SK-N-SH (cell line): ENCODE measurements around the gene SYNGR3. TPM values are rescaled to one million over a fixed set of nuclear protein-coding genes. Genes with fewer than 3 reads are reported as not detected.

Source experiments
- CTCF ChIA-PET: fragments of 300-600, 350-600 bp; formaldehyde crosslinking; extraction: SDS; loops from one replicate; lab custom pipeline; 2021; lab: Yijun Ruan, JAX
- POLR2A ChIA-PET: fragments of 350-600 bp; sonication (Branson Sonifier 250); formaldehyde crosslinking; extraction: SDS; loops from one replicate; lab custom pipeline; 2020; ENCODE audit warnings: antibody characterized with exemption, inconsistent platforms; lab: Yijun Ruan, JAX
- DNase-seq: peaks from one replicate; pipeline ENCODE4 v3.0.0; 2012
- H2AFZ ChIP-seq: fragments of 200-600 bp; sonication (generic); 2 replicates; pipeline ENCODE4 v1.8.1; 2016; ENCODE audit warnings: antibody characterized with exemption, mild to moderate bottlenecking, low read depth
- H3F3A ChIP-seq: fragments of 200-600 bp; sonication (generic); replicated peaks from 2 replicates; pipeline ENCODE3; 2016; ENCODE audit warnings: antibody characterized with exemption, mild to moderate bottlenecking; ENCODE audit not compliant: insufficient read depth
- H3K27ac ChIP-seq, 2 experiments: fragments of 200-500 bp in 1 of 2; fragments of 200-600 bp in 1 of 2; sonication (Bioruptor generic) in 1 of 2; sonication (generic), shearing (Covaris generic) in 1 of 2; 2 replicates each; pipeline versions ENCODE4 v1.5.1 to v1.6.1; 2014 to 2016; ENCODE audit warnings: low read depth in 2 of 2, inconsistent platforms in 1 of 2, low read length in 1 of 2, mild to moderate bottlenecking in 1 of 2, mixed read lengths in 1 of 2
- H3K27me3 ChIP-seq: fragments of 200-600 bp; sonication (generic), shearing (Covaris generic); 2 replicates; pipeline ENCODE4 v1.6.1; 2016; ENCODE audit warnings: mixed run types; ENCODE audit not compliant: insufficient read depth
- H3K36me3 ChIP-seq, 2 experiments: fragments of 200-500 bp in 1 of 2; fragments of 200-600 bp in 1 of 2; sonication (Bioruptor generic) in 1 of 2; sonication (generic) in 1 of 2; replicated peaks in 1 of 2; 2 replicates each; pipeline versions ENCODE3 to v1.5.1; 2014 to 2016; ENCODE audit warnings: low read length in 1 of 2, mild to moderate bottlenecking in 1 of 2; ENCODE audit not compliant: insufficient read depth in 2 of 2, control insufficient read depth in 1 of 2
- H3K4me1 ChIP-seq, 2 experiments: fragments of 200-500 bp in 1 of 2; fragments of 200-600 bp in 1 of 2; sonication (Bioruptor generic) in 1 of 2; sonication (generic), shearing (Covaris generic) in 1 of 2; 2 replicates each; pipeline versions ENCODE4 v1.5.1 to v1.6.1; 2014 to 2016; ENCODE audit warnings: low read depth in 1 of 2, low read length in 1 of 2, mixed run types in 1 of 2; ENCODE audit not compliant: insufficient read depth in 2 of 2, control insufficient read depth in 1 of 2
- H3K4me2 ChIP-seq: fragments of 200-600 bp; sonication (generic), shearing (Covaris generic); 2 replicates; pipeline ENCODE4 v1.6.1; 2017; ENCODE audit warnings: mixed run types
- H3K4me3 ChIP-seq, 2 experiments: fragments of 200-500 bp in 1 of 2; fragments of 200-600 bp in 1 of 2; sonication (Bioruptor generic) in 1 of 2; sonication (generic), shearing (Covaris generic) in 1 of 2; 2 replicates each; pipeline versions ENCODE4 v1.5.1 to v1.8.1; 2014 to 2016; ENCODE audit warnings: low read depth in 2 of 2, inconsistent platforms in 1 of 2, low read length in 1 of 2, mild to moderate bottlenecking in 1 of 2, mixed read lengths in 1 of 2, moderate library complexity in 1 of 2
- H3K79me2 ChIP-seq: fragments of 200-600 bp; sonication (generic); 2 replicates; pipeline ENCODE4 v1.8.1; 2017; ENCODE audit warnings: mild to moderate bottlenecking; ENCODE audit not compliant: insufficient read depth
- H3K9ac ChIP-seq: fragments of 200-600 bp; sonication (generic); 2 replicates; pipeline ENCODE4 v1.6.1; 2017; ENCODE audit warnings: mixed run types
- H3K9me2 ChIP-seq: fragments of 200-600 bp; sonication (generic); 2 replicates; pipeline ENCODE4 v1.6.1; 2017; ENCODE audit warnings: mixed run types
- H3K9me3 ChIP-seq: fragments of 200-600 bp; sonication (generic); 2 replicates; pipeline ENCODE4 v1.6.1; 2017; ENCODE audit warnings: mixed run types, mild to moderate bottlenecking, moderate library complexity
- H4K20me1 ChIP-seq: fragments of 200-600 bp; sonication (generic); 2 replicates; pipeline ENCODE4 v1.6.1; 2017; ENCODE audit warnings: mild to moderate bottlenecking, mixed run types; ENCODE audit not compliant: insufficient read depth
- FOXJ3 ChIP-seq: sonication (generic); formaldehyde crosslinking; IDR thresholded peaks from 2 replicates; pipeline ENCODE4 v1.5.1; 2020; ENCODE audit warnings: mild to moderate bottlenecking, missing genetic modification reagents
- GATA2 ChIP-seq: sonication (generic); formaldehyde crosslinking; IDR thresholded peaks from 2 replicates; pipeline ENCODE4 v1.5.0; 2020; ENCODE audit warnings: mild to moderate bottlenecking, missing genetic modification reagents
- MEF2A ChIP-seq: IDR thresholded peaks from 2 replicates; pipeline ENCODE4 v1.4.0; 2012; ENCODE audit warnings: low read depth, borderline replicate concordance
- POLR2AphosphoS5 ChIP-seq: IDR thresholded peaks from 2 replicates; pipeline ENCODE4 v1.6.1; 2012; ENCODE audit warnings: low read depth, low read length
- RCOR1 ChIP-seq: fragments of 150-350 bp; IDR thresholded peaks from 2 replicates; pipeline ENCODE4 v1.6.1; 2017; ENCODE audit warnings: antibody characterized with exemption, low read length
- RFX5 ChIP-seq: IDR thresholded peaks from 2 replicates; pipeline ENCODE4 v1.6.1; 2012; ENCODE audit warnings: mild to moderate bottlenecking, improper control_type of control experiment, low read length
- RXRA ChIP-seq: IDR thresholded peaks from 2 replicates; pipeline ENCODE4 v1.4.0; 2012; ENCODE audit warnings: low read depth, mild to moderate bottlenecking, borderline replicate concordance
- SIN3A ChIP-seq: IDR thresholded peaks from 2 replicates; pipeline ENCODE4 v1.6.1; 2012; ENCODE audit warnings: low read depth, mild to moderate bottlenecking, low read length, moderate library complexity, borderline replicate concordance
- SMC3 ChIP-seq: IDR thresholded peaks from 2 replicates; pipeline ENCODE4 v1.6.1; 2012; ENCODE audit warnings: low read depth, low read length, improper control_type of control experiment
- TCF12 ChIP-seq: IDR thresholded peaks from 2 replicates; pipeline ENCODE4 v1.4.0; 2012
- TEAD4 ChIP-seq: IDR thresholded peaks from 2 replicates; pipeline ENCODE4 v1.4.0; 2012; ENCODE audit warnings: mild to moderate bottlenecking, borderline replicate concordance; ENCODE audit not compliant: insufficient read depth
- WGBS: methylation state at CpG from one replicate; pipeline ENCODE4 v1.1.6; 2017; ENCODE audit warnings: low lambda C conversion rate; 5-methylcytosine and 5-hydroxymethylcytosine counted together
- polyA plus RNA-seq, 3 experiments: library from polyadenylated mRNA; depleted of rRNA; stranded (reverse); fragments of >200 nt; gene quantifications; 2 replicates each; pipeline ENCODE4 v1.2.3, GENCODE V29; 2012
- TF ChIP-seq, protein P1 (sequence below): IDR thresholded peaks from 2 replicates; pipeline ENCODE4 v1.4.0; 2012; ENCODE audit warnings: low read depth, borderline replicate concordance
- TF ChIP-seq, protein P2 (sequence below): IDR thresholded peaks from 2 replicates; pipeline ENCODE4 v1.4.0; 2012; ENCODE audit warnings: low read depth

SYNGR3 gene
- polyA plus RNA-seq, 1 of the 3 experiments (the other 2 are of a cell fraction): 10.7 TPM

DNA sequence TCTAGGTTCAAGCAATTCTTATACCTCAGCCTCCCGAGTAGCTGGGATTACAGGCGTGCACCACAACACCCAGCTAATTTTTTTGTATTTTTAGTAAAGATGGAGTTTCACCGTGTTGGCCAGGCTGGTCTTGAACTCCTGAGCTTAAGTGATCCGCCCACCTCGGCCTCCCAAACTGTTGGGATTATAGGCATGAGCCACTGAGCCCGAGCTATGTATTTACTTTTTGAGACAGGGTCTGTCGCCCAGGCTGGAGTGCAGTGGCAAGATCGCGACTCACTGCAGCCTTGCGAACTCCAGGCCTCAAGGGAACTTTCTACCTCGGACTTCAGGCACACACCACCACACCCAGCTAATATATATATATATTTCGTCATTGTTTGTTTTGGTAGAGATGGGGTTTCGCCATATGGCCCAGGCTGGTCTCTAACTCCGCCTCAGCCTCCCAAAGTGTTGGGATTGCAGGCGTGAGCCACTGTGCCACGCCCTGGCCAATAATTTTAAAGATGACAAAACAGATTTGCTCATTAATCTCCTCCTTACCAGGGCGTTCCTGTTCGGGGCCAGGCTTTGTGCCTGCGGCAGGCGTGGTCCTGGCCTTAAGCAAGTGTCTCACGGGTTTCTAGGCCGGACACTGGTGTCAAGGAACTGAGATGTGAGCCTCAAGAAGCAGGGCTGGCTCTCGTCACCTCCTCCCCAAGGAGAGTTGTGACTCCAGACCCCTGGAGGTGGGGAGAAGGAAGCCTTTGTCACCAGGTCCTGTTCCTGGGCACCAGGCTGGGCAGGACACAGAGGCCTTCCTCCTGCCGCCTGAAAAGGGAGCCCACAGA is 25.6 kb downstream of the SYNGR3 start:
- no peaks in the 10 kb centered on the region for H3K9me2 ChIP-seq
- no peaks in the 10 kb centered on the region for H4K20me1 ChIP-seq
- H3K9me3 ChIP-seq: no peaks in the 10 kb centered on the region
- no peak for TF ChIP-seq MEF2A
- TF ChIP-seq SIN3A: no peak
- no peak for TF ChIP-seq TCF12
- TF ChIP-seq TEAD4: no peak
- TF ChIP-seq, protein P1, sequence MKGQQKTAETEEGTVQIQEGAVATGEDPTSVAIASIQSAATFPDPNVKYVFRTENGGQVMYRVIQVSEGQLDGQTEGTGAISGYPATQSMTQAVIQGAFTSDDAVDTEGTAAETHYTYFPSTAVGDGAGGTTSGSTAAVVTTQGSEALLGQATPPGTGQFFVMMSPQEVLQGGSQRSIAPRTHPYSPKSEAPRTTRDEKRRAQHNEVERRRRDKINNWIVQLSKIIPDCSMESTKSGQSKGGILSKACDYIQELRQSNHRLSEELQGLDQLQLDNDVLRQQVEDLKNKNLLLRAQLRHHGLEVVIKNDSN: no peak
- TF ChIP-seq RCOR1: no peak
- no peak for TF ChIP-seq GATA2
- no peak for TF ChIP-seq POLR2AphosphoS5
- TF ChIP-seq SMC3: no peak
- no peak for TF ChIP-seq FOXJ3 (CRISPR knock-in tag)
- TF ChIP-seq RXRA: no peak
- H3K9ac ChIP-seq: no peak overlapping the region
- DNase-seq: no peak
- H3K4me2 ChIP-seq: no peak overlapping the region
- no peaks in the 10 kb centered on the region; the same call in 1 of the 2 replicates for H3K27me3 ChIP-seq
- CTCF ChIA-PET: interaction anchor here (0.7 to 2.3 kb wide), 5 partner anchors 9 to 126 kb away, joined by 3 to 17 read pairs (median 6); no protein-coding TSS in a partner anchor
- H3K27ac ChIP-seq: no peak overlapping the region
- no peaks in the 10 kb centered on the region for H3K36me3 ChIP-seq
- 73% methylated on average over 20 of the region's 24 CpGs for WGBS
- POLR2A ChIA-PET: interaction anchor here (0.7 kb wide), 1 partner anchor 138 kb away, joined by 3 read pairs; no protein-coding TSS in a partner anchor
- peaks cover 5% of the 10 kb centered on the region for H3K79me2 ChIP-seq
- H3K4me1 ChIP-seq: peaks cover 0 to 5% of the 10 kb centered on the region in 2 experiments; a peak in 1 of 4 replicates
- peaks cover 2% of the 10 kb centered on the region for H3F3A ChIP-seq
- no peak overlapping the region for H3K4me3 ChIP-seq
- H2AFZ ChIP-seq: no peak overlapping the region

DNA sequence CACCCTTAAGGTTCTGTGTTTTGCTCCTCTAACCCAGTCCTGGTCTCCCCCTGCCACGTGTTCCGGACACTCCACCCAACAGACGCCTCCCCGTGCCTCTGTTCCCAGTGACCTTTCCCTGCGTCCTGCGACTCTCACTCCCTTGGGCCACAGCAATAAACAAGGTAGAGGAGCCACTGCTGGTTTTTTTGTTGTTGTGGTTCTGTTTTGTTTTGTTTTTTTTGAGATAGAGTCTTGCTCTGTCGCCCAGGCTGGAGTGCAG is 26.1 kb downstream of the SYNGR3 start:
- WGBS: 87% methylated on average over 7 of the region's 7 CpGs
- no peak overlapping the region for H3K4me3 ChIP-seq
- POLR2A ChIA-PET: interaction anchor here (1.3 kb wide), 1 partner anchor 139 kb away, joined by 5 read pairs; the partner anchor contains the start of gene TRAF7
- TF ChIP-seq RFX5 (no peak), GATA2 (no peak)
- TF ChIP-seq, protein P2, sequence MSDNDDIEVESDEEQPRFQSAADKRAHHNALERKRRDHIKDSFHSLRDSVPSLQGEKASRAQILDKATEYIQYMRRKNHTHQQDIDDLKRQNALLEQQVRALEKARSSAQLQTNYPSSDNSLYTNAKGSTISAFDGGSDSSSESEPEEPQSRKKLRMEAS: no peak
- no peaks in the 10 kb centered on the region for H3K9me2 ChIP-seq
- no peak for DNase-seq
- no peaks in the 10 kb centered on the region for H3K79me2 ChIP-seq
- no peak overlapping the region for H3K9ac ChIP-seq
- peaks cover 4% of the 10 kb centered on the region; the same call in 1 of the 2 replicates for H3K27me3 ChIP-seq
- H3K9me3 ChIP-seq: no peaks in the 10 kb centered on the region
- no peaks in the 10 kb centered on the region; a peak in 1 of 4 replicates for H3K4me1 ChIP-seq
- H2AFZ ChIP-seq: no peak overlapping the region
- no peak overlapping the region for H3K27ac ChIP-seq
- H3K36me3 ChIP-seq: no peaks in the 10 kb centered on the region
- no peaks in the 10 kb centered on the region for H4K20me1 ChIP-seq
- no peak overlapping the region for H3K4me2 ChIP-seq
- H3F3A ChIP-seq: no peaks in the 10 kb centered on the region
- CTCF ChIA-PET: interaction anchor here (0.6 to 2.3 kb wide), 11 partner anchors 12 to 152 kb away, joined by 3 to 17 read pairs (median 4); partner anchors contain the start of gene RPS2
